HepG2 (cell line): ENCODE results near the gene ZFPL1. TPM values are rescaled to one million over a fixed set of nuclear protein-coding genes. Genes with fewer than 3 reads are reported as not detected.

ENCODE experiments used
- BORCS8-MEF2B ChIP-seq: sonication (generic); formaldehyde crosslinking; IDR thresholded peaks from 2 replicates; pipeline ENCODE4 v1.8.0; 2022; ENCODE audit warnings: mild to moderate bottlenecking, missing genetic modification reagents
- DMTF1 ChIP-seq: sonication (generic); formaldehyde crosslinking; IDR thresholded peaks from 2 replicates; pipeline ENCODE4 v1.4.0; 2020; ENCODE audit warnings: mild to moderate bottlenecking, missing genetic modification reagents
- FOSL2 ChIP-seq: sonication (generic); formaldehyde crosslinking; IDR thresholded peaks from 2 replicates; pipeline ENCODE4 v1.4.0; 2020; ENCODE audit warnings: missing genetic modification reagents
- FOXO4 ChIP-seq: sonication (generic); formaldehyde crosslinking; conservative IDR thresholded peaks from 2 replicates; pipeline ENCODE4 v1.8.1; 2023; ENCODE audit warnings: missing genetic modification reagents
- NFE2L1 ChIP-seq: sonication (generic); formaldehyde crosslinking; IDR thresholded peaks from 2 replicates; pipeline ENCODE4 v1.4.0; 2020; ENCODE audit warnings: missing genetic modification reagents, mild to moderate bottlenecking, borderline replicate concordance
- PHB2 ChIP-seq: fragments of 450-650 bp; IDR thresholded peaks from 2 replicates; pipeline ENCODE4 v1.6.1; 2018; ENCODE audit not compliant: partially characterized antibody
- PRPF4 ChIP-seq: fragments of 200-400 bp; formaldehyde crosslinking; IDR thresholded peaks from 2 replicates; pipeline ENCODE4 v1.6.1; 2016; ENCODE audit warnings: low read length, low read depth; ENCODE audit not compliant: poor library complexity, severe bottlenecking
- SALL2 ChIP-seq: sonication (generic); formaldehyde crosslinking; IDR thresholded peaks from 2 replicates; pipeline ENCODE4 v1.8.1; 2023; ENCODE audit warnings: mild to moderate bottlenecking, missing genetic modification reagents, inconsistent platforms
- SRY ChIP-seq: sonication (generic); formaldehyde crosslinking; IDR thresholded peaks from 2 replicates; pipeline ENCODE4 v1.8.0; 2022; ENCODE audit warnings: mild to moderate bottlenecking, missing genetic modification reagents
- TRIM24 ChIP-seq: sonication (generic); formaldehyde crosslinking; IDR thresholded peaks from 2 replicates; pipeline ENCODE4 v1.8.0; 2022; ENCODE audit warnings: mild to moderate bottlenecking, missing genetic modification reagents
- ZFP36L2 ChIP-seq: sonication (generic); formaldehyde crosslinking; IDR thresholded peaks from 2 replicates; pipeline ENCODE4 v1.4.0; 2020; ENCODE audit warnings: missing genetic modification reagents
- ZNF251 ChIP-seq: sonication (generic); formaldehyde crosslinking; IDR thresholded peaks from 2 replicates; pipeline ENCODE4 v1.9.0; 2021; ENCODE audit warnings: mild to moderate bottlenecking, missing genetic modification reagents
- ZNF432 ChIP-seq: sonication (generic); formaldehyde crosslinking; IDR thresholded peaks from 2 replicates; pipeline ENCODE4 v1.5.0; 2020; ENCODE audit warnings: missing genetic modification reagents, mild to moderate bottlenecking, borderline replicate concordance
- ZNF646 ChIP-seq: sonication (generic); formaldehyde crosslinking; IDR thresholded peaks from 2 replicates; pipeline ENCODE4 v1.9.0; 2021; ENCODE audit warnings: mild to moderate bottlenecking, missing genetic modification reagents
- ZNF879 ChIP-seq: sonication (generic); formaldehyde crosslinking; IDR thresholded peaks from 2 replicates; pipeline ENCODE4 v1.8.1; 2023; ENCODE audit warnings: missing genetic modification reagents
- ZXDC ChIP-seq: sonication (generic); formaldehyde crosslinking; IDR thresholded peaks from 2 replicates; pipeline ENCODE4 v1.5.0; 2020; ENCODE audit warnings: mild to moderate bottlenecking, missing genetic modification reagents
- polyA plus RNA-seq, 8 experiments: library from polyadenylated mRNA; depleted of rRNA in 3 of 8; stranded (reverse) in 7 of 8; unstranded in 1 of 8; fragments of >200 nt; fragmentation: Illumina TruSeq in 4 of 8; extraction: Trizol in 4 of 8; gene quantifications; 2 replicates each; pipeline versions ENCODE4 v1.2.1 to v1.2.3, GENCODE V29; 2011 to 2016; ENCODE audit warnings: low read depth in 4 of 8, missing spikeins in 1 of 8, mixed read lengths in 1 of 8; ENCODE audit not compliant: insufficient read depth in 1 of 8
- total RNA-seq, 5 experiments: library from RNA; depleted of rRNA; stranded (reverse); fragments of >200 nt; fragmentation: Illumina TruSeq; extraction: Trizol; gene quantifications; 2 replicates each; pipeline ENCODE4 v1.2.3, GENCODE V29; 2016; ENCODE audit warnings: low read depth in 1 of 5

ZFPL1 gene
- total and polyA plus RNA-seq, 2 of the 13 experiments (the other 11 are each of a cell fraction or from before 2014, with no cell fraction given) = 32.2 to 56.0 TPM

GRCh38 chr11:65095974-65096806 lies 12.2 kb downstream of the ZFPL1 start, which contains the start of gene VPS51 (continued):
- no peak for TF ChIP-seq ZNF251
- TF ChIP-seq SRY (CRISPR knock-in tag) = peak; percentile 71; the same call in 1 of the 2 replicates
- TF ChIP-seq ZFP36L2 (CRISPR knock-in tag) = no peak
- no peak for TF ChIP-seq ZNF646 (CRISPR knock-in tag)
- peak; percentile 75; the same call in 1 of the 2 replicates for TF ChIP-seq ZXDC (CRISPR knock-in tag)
- TF ChIP-seq ZNF879 (CRISPR knock-in tag) = no peak
- no peak for TF ChIP-seq BORCS8-MEF2B (CRISPR knock-in tag)
- no peak for TF ChIP-seq ZNF432 (CRISPR knock-in tag)
- TF ChIP-seq NFE2L1 (CRISPR knock-in tag) = no peak
- no peak for TF ChIP-seq FOXO4
- peak; percentile 92; the same call in 1 of the 2 replicates for TF ChIP-seq SALL2
- peak; percentile 97 for TF ChIP-seq PRPF4
- TF ChIP-seq PHB2 = no peak
- peak; percentile 69 for TF ChIP-seq FOSL2 (CRISPR knock-in tag)
- no peak for TF ChIP-seq TRIM24 (CRISPR knock-in tag)
- no peak for TF ChIP-seq DMTF1
